GM19043 (cell line): Measurements from ENCODE around the gene MCHR1.

Source experiments
- ATAC-seq: cut with Tn5 transposase; IDR thresholded peaks from one replicate; pipeline ENCODE4 v1.9.1; 2021; ENCODE audit warnings: low read depth; ENCODE audit not compliant: unreplicated experiment

MCHR1 gene, protein sequence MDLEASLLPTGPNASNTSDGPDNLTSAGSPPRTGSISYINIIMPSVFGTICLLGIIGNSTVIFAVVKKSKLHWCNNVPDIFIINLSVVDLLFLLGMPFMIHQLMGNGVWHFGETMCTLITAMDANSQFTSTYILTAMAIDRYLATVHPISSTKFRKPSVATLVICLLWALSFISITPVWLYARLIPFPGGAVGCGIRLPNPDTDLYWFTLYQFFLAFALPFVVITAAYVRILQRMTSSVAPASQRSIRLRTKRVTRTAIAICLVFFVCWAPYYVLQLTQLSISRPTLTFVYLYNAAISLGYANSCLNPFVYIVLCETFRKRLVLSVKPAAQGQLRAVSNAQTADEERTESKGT

DNA sequence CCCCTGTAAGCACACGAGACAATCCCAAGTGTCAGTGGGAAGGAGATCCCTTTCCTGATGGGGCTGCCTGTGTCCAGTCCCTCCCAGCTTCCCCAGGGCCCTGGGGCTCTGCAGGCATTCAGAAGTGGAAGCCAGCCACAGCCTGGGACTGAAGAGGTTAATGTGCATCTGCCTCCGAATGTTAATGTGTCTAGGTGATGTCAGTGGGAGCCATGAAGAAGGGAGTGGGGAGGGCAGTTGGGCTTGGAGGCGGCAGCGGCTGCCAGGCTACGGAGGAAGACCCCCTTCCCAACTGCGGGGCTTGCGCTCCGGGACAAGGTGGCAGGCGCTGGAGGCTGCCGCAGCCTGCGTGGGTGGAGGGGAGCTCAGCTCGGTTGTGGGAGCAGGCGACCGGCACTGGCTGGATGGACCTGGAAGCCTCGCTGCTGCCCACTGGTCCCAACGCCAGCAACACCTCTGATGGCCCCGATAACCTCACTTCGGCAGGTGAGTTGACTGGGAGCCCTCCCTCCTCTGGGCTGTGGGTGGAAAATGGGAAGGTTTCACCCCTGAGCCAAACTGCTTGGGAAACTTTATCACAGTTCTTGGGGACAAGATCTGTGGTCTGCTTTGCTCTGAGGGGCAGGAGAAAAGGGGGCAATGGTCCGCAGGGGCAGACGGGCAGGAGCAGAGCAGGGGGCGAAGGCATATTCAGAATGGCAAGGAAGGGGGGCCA, at the start of gene MCHR1:
MCHR1 (plus strand) TSS at position 236 of the 715 bp plus-strand sequence; CDS start at position 405, 169 bp downstream.
- no peak for ATAC-seq

DNA sequence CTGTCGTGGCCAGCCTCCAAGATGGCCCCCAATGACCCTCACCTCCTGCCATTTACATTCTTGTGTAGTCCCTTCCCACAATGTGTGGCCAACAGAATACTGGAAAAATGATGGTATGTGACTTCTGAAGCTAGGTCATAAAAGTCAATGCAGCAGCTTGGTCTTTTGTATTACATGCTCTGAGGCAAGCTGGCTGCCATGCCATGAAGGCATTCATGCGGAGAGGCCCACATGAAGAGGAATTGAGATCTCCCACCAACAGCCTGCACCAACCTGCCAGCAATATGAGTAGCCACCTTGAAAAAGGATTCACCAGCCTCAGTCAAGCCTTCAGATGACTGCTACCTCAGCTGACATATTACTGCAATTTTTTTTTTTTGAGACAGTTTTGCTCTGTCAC, 47.4 kb upstream of the MCHR1 start:
- no peak for ATAC-seq

DNA sequence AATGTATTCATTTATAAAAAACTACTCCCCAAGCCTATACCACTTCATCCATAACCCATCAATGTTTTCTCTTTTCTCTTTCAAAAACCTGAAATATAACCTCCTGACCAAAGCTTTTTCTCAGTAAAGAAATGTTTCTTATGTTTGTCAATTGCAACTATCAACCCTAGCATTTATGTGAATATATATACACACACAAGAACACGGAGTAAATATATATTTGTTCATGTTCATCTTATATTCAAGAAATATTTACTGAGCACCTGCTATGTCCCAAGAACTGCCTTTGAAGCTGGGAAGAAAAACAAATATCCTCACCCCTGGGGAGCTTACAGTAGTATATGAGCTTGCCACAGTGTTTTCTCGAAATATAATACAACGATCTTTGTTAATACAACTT, 46.2 kb upstream of the MCHR1 start:
- no peak for ATAC-seq

DNA sequence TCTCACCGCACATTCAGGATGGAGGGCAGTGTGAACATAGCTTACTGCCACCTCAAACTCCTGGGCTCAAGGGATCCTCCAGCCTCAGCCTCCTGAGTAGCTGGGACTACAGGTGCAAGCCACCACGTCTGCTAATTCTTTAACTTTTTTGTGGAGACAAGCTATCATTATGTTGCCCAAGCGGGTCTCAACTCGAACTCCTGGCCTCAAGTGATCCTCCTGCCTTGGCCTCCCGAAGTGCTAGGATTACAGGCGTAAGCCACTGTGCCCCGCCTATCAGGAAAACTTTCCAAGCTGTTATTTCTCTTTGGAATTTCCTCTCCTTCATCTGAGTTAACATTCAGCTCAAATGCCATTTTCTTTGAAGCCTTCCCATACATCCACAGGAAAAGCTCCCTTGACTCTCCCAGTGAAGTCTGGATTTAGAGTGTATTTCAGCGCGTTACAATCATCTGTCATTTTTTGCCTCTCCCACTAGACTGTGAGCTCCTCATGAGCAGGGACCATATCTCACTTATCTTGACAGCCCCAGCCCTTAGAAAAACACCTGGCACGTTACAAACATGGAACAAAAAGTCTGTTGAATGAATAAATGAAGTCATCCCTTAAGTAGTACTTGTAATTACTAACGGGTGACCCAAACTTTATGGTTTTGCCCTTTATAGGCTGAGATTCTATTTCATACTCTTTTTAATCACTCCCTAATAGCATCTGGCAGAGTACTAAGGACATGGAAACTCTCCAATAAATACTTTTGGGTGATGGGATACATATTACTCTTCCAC, 45.0 kb upstream of the MCHR1 start:
- ATAC-seq: no peak

DNA sequence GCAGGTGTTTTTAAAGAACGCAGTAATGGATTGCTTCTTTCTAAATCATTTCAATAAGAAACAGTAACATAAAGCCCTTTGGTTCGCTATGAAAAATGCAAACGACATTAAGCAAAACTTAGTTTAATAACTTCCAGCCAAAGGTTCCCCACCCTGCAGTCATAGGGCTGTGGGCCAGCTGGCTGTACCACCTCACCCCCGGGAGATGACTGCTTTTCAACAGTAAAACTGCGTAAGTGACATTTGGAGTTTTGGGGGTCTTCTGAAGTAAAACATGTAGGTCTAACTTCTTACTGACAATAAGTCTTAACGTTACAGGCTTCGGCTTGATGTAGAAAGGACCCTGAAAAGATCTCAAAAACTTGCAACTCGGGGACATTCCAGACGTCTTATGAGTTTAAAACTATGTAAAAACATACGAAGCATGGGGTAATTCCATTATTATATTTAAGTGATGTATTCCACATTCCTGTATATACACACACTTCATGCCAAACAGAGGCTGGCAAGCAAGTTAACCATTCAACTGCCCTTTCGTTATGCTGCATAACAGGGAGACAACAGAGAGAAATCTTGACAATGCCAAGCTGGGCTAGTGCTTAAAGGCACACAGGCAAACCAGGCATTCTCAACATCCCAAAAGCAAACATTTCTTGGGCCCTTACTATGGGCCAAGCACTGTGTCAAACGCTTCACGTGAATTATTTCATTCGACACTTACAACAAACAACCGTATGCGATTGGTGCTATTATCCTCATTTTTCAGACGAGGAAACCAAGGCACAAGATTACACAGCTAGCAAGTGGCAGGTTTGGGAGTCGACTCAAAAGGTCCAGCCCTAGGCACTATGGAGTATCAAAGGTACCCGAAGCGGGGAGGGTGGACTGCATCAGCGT, 44.0 kb upstream of the MCHR1 start:
- no peak for ATAC-seq

DNA sequence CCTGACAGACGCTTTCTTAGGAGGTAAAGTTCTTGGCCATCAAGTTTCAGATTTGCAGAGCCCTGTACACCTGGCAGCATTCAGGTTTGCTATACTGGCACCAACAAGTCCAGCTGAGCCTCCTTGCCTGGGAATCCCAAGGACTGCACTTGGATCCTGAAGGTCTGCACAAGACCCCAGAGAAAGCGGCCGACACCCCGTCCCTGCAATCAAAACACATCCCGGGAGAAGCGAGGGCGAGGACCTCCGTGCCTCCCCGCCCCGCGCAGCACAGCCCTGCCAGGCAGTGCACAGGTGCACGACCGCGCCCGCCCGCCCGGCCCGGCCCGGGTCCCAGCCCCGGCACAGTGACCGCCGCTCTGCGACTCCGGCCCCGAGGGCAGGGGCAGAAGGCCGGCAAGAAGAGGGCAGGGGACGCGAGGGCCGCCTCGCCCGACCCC, 43.3 kb upstream of the MCHR1 start:
- ATAC-seq: peak; percentile 17

DNA sequence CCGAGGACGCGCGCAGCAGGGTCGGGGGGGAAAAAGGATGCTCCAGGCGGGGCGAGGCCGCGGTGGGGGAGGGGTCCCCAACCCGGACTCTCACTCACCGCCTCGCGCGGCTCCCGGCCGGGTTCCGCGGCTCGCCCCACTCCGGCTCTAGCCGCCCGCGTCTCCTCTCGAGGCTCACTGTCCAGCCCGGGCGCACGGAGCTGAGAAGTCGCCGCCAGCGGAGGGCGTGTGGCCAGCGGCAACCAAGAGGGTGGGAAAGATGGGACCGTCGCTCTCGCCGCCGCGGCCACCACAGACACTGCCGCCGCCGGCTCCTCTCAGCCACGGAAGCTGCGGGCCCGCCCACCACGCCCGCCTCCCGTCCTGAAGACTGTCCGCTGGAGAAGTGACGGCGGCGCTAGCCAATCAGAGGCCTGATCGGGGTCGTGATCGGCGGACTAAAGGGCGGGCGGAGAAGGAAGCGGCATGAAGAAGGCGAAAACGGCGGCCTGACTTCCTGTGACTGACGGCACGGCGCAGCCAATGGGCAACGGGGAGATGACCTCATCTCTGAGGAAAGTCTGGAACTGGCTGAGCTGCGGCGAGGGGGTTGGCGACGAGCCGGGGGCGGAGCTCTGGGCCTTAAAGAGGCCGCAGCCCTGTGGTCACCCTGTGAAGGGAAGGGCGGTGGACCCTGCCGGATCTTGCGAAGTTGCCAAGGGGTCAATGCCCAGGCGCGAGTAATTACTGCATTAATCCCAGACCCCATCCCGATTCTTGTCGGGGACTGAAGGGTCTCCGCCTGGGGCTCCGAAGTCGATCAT, 42.7 kb upstream of the MCHR1 start, which contains the start of gene MRTFA:
MRTFA (minus strand) TSS at position 340 of the 803 bp plus-strand sequence.
- ATAC-seq: peak; percentile 86

DNA sequence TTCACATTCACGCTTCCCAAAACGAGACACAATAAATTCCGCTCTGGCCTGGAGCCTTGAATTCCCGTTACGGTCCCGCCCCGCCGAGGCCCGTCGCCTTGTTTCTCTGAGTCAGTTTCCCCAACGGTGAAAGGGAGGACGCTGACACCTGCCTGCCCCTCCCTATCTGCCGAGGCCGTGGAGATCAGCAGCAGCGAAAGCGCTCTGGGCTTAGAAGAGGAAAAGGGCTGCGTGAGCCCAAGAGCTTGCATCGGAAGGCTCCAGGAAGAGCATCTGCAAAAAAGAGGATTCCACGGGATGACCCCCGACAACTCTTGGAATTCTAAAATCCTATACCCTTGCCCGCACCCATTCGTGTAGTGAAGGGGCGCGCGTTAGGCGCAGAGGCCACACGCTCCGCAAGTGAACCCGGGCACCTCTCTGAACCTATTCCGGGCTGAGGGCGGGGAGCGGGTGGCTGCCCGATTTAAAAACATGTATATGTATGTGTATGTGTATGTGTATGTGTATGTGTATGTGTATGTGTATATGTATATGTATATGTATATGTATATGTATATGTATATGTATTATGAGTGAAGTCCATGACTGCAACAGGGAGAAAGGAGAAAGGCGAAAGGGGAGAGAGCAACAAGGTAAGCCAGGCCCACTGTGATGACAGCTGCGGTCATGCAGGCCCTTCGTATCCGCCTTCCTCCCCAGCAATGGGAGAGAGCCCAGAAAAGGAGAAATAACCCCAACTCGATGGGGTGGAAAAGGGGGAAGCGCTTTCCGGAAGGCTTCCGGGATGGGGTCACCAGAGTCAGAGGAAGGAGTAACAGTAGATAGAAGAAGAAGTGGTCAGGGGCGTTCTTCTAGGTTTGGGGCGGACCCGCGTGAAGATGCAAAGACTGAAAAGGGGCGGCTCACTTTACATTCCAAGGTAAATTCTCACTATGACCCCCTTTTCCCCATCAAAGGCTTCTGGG, 41.8 kb upstream of the MCHR1 start:
- ATAC-seq: peak; percentile 8

DNA sequence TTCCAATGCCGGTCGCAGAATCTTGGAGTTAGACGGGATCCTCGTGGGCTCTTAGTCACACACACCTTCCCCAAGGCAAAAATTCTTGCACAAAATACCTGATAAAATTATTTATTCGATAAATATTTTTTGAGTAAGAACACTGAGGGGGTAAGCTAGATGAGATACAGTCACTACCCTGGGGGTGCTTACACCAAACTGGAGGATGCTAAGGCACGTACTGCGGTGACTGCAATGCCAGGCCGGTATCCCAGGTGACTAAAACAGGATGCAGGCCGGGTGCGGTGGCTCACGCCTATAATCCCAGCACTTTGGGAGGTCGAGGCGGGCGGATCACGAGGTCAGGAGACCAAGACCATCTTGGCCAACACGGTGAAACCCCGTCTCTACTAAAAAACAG, 41.0 kb upstream of the MCHR1 start:
- ATAC-seq: no peak

DNA sequence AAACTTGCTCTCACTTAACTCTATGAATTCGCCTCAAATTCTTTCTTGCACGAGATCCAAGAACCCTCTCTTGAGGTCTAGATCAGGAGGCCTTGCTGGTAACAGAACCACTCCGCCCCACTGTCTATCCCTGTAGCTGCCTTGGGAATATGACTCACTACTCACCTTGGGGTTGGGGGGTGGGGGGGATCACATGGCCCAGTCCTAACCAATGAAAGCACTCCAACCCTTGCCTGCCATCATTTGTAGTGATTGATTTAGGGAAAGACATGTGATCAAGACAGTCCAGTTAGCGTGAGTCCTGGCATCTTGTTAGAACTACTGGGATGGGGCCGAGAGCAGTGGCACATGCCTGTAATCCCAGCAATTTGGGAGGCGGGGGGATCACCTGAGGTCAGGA, 38.0 kb upstream of the MCHR1 start:
- ATAC-seq: no peak

DNA sequence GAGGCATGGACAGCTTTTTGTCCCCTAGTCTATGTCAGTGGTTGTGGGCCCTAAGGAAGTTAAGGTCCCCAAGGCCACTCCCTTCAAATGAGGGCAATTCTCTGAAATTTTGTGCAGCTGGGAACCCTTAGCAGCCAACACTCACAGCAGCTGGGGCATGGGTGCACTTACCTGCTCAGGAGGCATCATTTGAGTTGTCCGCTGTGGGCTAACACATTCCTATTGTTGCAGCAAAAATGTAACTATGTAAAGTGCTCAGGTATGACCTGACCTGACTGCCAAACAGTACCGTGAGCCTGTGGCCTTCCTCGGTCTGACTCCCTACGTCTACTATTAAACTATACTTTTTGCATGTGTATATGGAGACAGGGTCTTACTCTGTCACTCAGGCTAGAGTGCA, 37.0 kb upstream of the MCHR1 start:
- ATAC-seq: no peak

DNA sequence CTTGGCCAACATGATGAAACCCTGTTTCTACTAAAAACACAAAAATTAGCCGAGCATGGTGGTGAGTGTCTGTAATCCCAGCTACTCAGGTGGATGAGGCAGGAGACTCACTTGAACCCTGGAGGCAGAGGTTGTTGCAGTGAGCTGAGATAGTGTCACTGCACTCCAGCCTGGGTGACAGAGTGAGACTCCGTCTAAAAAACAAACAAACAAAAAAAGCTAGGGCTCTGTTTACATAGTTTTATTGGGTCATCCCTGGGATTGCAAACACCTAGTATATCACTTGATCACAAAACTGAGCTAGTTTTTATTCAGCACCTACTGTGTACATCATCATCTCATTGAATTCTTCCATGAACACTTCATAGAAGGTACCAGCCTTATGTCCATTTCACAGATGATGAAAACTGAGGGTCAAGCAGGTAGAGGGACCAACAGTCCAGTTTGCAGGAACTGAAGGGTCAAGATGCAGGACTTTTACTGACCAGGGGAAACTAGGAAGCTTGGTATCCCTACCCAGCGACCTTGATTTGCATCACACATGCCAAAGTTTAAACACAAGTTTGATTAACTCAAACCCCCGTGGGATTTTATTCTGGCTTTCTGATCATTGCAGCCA, 33.6 kb upstream of the MCHR1 start:
- ATAC-seq: no peak

DNA sequence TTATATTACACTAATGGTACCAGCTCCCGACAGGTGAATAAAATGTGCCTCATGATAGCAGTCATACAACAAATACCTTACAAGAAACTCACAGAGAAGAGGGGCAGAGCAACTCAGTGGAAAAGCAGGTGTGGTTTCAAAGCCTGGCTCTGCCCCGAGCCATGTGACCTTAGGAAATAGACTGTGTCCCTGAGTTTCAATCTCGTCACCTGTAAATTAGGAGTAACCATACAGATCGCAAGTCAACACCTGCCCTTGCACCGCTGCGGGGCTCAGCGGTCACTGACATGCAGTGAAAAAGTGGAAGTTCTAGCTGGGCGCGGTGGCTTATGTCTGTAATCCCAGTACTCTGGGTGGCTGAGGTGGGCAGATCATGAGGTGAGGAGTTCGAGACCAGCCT, 30.9 kb upstream of the MCHR1 start:
- no peak for ATAC-seq

DNA sequence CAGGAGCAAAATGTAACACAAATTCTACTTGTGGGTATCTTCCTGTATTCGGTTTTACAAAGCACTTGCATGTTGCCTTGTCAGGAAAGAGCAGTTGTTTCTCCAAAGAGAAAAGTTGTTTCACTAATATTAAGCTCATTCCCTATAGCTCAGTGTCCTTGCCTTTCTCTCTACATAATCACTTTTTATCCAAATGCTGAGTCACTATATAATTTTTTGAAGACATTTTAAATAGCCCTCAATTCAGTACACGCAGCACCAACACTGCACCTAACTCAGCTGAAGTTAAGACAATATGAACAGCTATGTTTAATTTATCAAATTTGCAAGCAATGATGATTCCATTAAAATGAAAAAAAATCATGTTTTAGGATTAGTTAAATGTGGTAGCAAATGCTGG, 28.2 kb upstream of the MCHR1 start:
- no peak for ATAC-seq

DNA sequence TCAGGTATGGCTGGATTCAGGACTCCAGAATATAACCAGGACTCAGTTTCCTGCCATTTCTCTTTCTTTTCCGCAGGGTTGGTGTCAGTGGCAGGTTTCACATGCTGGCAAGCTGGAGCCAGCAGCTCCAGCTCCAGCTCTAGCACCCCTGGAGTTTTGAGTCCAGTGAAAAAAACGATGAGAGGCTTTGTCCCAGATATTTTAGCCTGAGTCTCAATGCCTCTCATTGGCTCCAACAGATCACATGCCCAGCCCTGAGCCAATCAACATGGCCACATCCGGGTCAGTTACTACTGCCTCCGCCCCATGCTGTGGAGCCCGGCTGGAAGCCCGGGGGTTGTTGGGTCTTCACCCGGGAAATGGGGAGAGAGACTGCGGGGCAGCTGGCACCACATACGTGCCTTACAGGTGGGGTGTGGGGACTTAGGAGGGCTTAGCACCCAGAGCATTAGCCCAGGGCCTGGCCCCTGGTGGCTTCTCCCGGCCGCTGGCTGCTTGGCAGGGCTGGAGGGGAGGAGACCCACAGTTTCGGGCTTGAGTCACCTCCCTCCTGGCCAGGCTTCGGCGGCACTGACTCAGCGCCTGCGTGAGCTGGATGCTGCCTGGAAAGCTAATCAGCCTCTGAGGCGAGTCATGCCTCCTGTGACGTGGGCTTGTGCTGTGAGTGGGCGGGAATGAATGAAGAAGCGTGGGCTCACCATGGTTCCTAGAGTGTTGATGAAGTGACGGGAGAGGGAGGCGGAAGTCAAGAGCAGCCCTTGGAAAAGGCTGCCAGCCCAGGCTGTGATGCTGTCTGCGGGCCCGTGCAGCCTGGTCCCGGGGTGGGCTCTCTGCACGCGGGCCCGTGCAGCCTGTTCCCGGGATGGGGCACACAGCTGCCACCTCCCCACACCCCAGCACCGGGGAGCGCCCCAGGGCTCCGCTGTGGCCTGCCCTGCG, 27.5 kb upstream of the MCHR1 start:
- ATAC-seq: no peak

DNA sequence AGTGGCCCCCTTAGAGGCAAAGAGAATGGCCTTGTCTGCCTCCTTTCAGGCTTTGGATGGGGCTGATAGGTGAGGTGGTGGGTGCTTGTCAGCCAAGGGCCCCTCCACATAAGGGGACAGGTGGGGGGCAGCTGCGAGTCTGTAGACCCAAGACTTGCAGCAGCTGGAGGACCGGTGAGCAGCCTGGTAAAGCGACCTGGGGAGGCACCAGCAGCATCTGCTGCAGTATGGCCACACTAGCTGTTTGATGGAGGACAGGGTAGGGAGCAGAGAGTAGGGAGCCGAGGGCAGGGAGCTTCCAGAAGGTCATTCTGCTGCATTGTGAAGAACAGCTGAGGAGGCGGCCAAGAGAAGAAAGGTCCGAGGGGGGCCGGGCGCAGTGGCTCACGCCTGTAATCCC, 25.9 kb upstream of the MCHR1 start:
- ATAC-seq: no peak
